Uterus (tissue), 4 donors: ENCODE measurements around the gene ZNF236. TPM values are rescaled to one million over a fixed set of nuclear protein-coding genes. Genes with fewer than 3 reads are reported as not detected.

Experiments
- DNase-seq, 2 donors: peaks; one replicate each; pipeline ENCODE4 v3.0.0-alpha.2; 2019 to 2020
- H3K27ac ChIP-seq, 2 donors: fragments of 200-600 bp; sonication (generic); 1 replicate in 1 of 2; 2 replicates in 1 of 2; pipeline ENCODE4 v1.5.1; 2016 to 2018
- H3K27me3 ChIP-seq, 2 donors: fragments of 200-600 bp; sonication (generic); one replicate each; pipeline ENCODE4 v1.5.1; 2018 to 2019; ENCODE audit warnings: control low read depth in 1 of 2
- H3K36me3 ChIP-seq, 2 donors: fragments of 200-600 bp; sonication (generic); one replicate each; pipeline ENCODE4 v1.5.1; 2019; ENCODE audit warnings: control low read depth in 1 of 2
- H3K4me1 ChIP-seq, 2 donors: fragments of 200-600 bp; sonication (generic); one replicate each; pipeline ENCODE4 v1.5.1; 2018 to 2019; ENCODE audit warnings: control low read depth in 1 of 2
- H3K4me3 ChIP-seq, 2 donors: fragments of 200-600 bp; sonication (generic); 1 replicate in 1 of 2; 2 replicates in 1 of 2; pipeline ENCODE4 v1.5.1; 2018 to 2019; ENCODE audit warnings: mild to moderate bottlenecking in 1 of 2
- H3K9me3 ChIP-seq, 2 donors: fragments of 200-600 bp; sonication (generic); one replicate each; pipeline ENCODE4 v1.5.1; 2019; ENCODE audit warnings: control low read depth in 1 of 2
- CTCF ChIP-seq, 4 experiments: fragments of 200-600 bp in 2 of 4; fragments of 450-650 bp in 2 of 4; sonication (generic) in 2 of 4; IDR thresholded peaks; one replicate each; pipeline ENCODE4 v1.5.1; 2016 to 2019; ENCODE audit warnings: antibody characterized with exemption in 4 of 4, mild to moderate bottlenecking in 2 of 4, moderate library complexity in 1 of 4
- POLR2A ChIP-seq, 2 donors: fragments of 450-650 bp; IDR thresholded peaks; one replicate each; pipeline ENCODE4 v1.6.1; 2016; ENCODE audit warnings: antibody characterized with exemption in 2 of 2, mild to moderate bottlenecking in 1 of 2, moderate library complexity in 1 of 2
- intact Hi-C: fragments of 100-400 bp; cut with DNase I; formaldehyde crosslinking; loops from one replicate; pipeline ENCODE4 v1.15.1; 2023; ENCODE audit warnings: low total_unique reads
- total RNA-seq, 4 donors: library from RNA; depleted of rRNA in 3 of 4; stranded (reverse); fragments of >200 nt in 3 of 4; gene quantifications; one replicate each; pipeline versions ENCODE4 v1.1.0 to v1.2.4, GENCODE V29; 2014 to 2023
- donor health status: DM: yes; HTN: yes; CAD: no.

The ZNF236 gene
- total RNA-seq, 4 donors from 2014 or later: 16.7 to 40.7 (median 22.9) TPM

DNA sequence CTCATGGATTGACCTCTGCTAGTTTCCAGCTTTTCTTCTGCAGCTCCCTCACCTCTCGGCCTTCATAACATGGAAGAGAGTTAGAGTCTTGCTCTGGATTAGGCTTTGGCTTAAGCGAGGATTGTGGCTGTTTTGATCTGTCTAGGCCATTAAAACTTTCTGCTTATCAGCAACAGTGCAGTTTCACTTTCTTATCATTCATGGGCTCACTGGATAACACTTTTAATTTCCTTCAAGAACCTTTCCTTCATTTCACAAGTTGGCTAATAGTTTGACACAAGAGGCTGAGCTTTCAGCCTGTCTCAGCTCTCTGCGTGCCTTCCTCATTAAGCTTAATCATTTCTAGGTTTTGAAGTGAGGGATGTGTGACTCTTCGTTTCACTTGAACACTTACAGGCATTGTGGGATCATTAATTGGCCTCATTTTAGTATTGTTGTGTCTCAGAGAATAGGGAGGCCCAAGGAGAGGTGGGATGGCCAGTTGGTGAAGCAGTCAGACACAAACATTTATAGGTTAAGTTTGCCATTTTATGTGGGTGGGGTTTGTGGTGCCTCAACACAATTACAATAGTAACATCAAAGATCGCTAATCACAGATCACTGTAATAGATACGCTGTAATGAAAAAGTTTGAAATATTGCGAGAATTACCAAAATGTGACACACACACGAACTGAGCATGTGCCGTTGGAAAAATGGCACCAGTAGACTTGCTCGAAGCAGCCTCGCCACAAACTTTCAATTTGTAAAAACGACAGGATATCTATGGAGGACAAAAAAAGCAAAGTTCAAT, 129.3 kb downstream of the ZNF236 start:
- Histone ChIP-seq H3K27ac (no peak overlapping the region), H3K4me3 (no peak overlapping the region), H3K9me3 (no peaks in the 10 kb centered on the region), H3K36me3 (no peaks in the 10 kb centered on the region), H3K27me3 (no peaks in the 10 kb centered on the region), H3K4me1 (peaks cover 0 to 3% of the 10 kb centered on the region in 2 donors)
- no peak for TF ChIP-seq POLR2A (IDR thresholded peaks at IDR 0.05)
- TF ChIP-seq CTCF (IDR thresholded peaks at IDR 0.05): no peak
- intact Hi-C loops: no loop called here
- DNase-seq: no peak

- DNase-seq: no peak
- no peaks in the 10 kb centered on the region for H3K36me3 ChIP-seq
- intact Hi-C loops: no loop called here
- no peaks in the 10 kb centered on the region for H3K27me3 ChIP-seq
- H3K27ac ChIP-seq: peak overlapping the region; percentile 67
- no peaks in the 10 kb centered on the region for H3K9me3 ChIP-seq
- H3K4me1 ChIP-seq: peaks cover 0 to 3% of the 10 kb centered on the region in 2 donors
- no peak for TF ChIP-seq POLR2A (IDR thresholded peaks at IDR 0.05)
- no peak for TF ChIP-seq CTCF (IDR thresholded peaks at IDR 0.05)
- no peak overlapping the region for H3K4me3 ChIP-seq
Measured at GRCh38 chr18:76952747-76953146, 130.4 kb downstream of the ZNF236 start.

DNA sequence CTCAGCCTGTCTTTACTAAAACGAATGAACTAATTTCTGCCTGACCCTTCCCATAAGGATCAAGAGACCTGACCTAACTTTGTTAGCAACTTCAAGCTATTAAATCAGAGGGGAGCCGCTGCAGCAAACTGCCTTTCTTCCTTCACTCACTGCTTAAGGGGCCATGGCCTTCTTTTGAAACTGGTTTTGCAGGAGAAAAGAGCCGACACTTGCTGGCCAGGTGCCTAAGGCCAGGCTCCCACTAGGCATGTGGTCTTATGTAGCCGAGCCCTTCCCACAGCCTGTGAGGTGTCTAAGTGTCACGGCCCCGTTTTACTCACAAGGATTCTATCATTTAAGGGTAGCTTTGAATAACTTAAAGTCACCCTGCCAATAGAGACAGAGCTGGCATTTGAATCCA, 130.8 kb downstream of the ZNF236 start:
- H3K4me3 ChIP-seq: no peak overlapping the region
- peak overlapping the region; percentile 67 for H3K27ac ChIP-seq
- H3K36me3 ChIP-seq: no peaks in the 10 kb centered on the region
- H3K27me3 ChIP-seq: no peaks in the 10 kb centered on the region
- TF ChIP-seq POLR2A (IDR thresholded peaks at IDR 0.05) (no peak), CTCF (IDR thresholded peaks at IDR 0.05) (no peak)
- intact Hi-C loops: no loop called here
- DNase-seq: peak; percentile 54 to 57
- H3K9me3 ChIP-seq: no peaks in the 10 kb centered on the region
- peaks cover 0 to 3% of the 10 kb centered on the region in 2 donors for H3K4me1 ChIP-seq

GRCh38 chr18:76953583-76954233, 131.4 kb downstream of the ZNF236 start:
- no peak for TF ChIP-seq POLR2A (IDR thresholded peaks at IDR 0.05)
- Histone ChIP-seq H3K27ac (peak overlapping the region; percentile 67), H3K4me1 (peaks cover 0 to 3% of the 10 kb centered on the region in 2 donors), H3K9me3 (no peaks in the 10 kb centered on the region), H3K27me3 (no peaks in the 10 kb centered on the region), H3K36me3 (no peaks in the 10 kb centered on the region), H3K4me3 (no peak overlapping the region)
- intact Hi-C loops: no loop called here
- peak; percentile 78 to 81 for DNase-seq

- Histone ChIP-seq H3K27ac (no peak overlapping the region), H3K27me3 (no peaks in the 10 kb centered on the region), H3K9me3 (no peaks in the 10 kb centered on the region), H3K36me3 (no peaks in the 10 kb centered on the region), H3K4me1 (peaks cover 0 to 3% of the 10 kb centered on the region in 2 donors), H3K4me3 (no peak overlapping the region)
- no peak for DNase-seq
- no peak for TF ChIP-seq CTCF (IDR thresholded peaks at IDR 0.05)
- TF ChIP-seq POLR2A (IDR thresholded peaks at IDR 0.05): no peak
- intact Hi-C loops: no loop called here
Measured at GRCh38 chr18:76955524-76956170, 133.3 kb downstream of the ZNF236 start.
